A549 (cell line): ENCODE results near the gene ADAMTSL3. TPM values are rescaled to one million over a fixed set of nuclear protein-coding genes. Genes with fewer than 3 reads are reported as not detected.
A peak's percentile ranks its signal among the peaks of the same experiment; 100 is the strongest.

Source experiments
- ATAC-seq, 2 experiments: fragments of 200-7000 bp in 1 of 2; fragments of >200 bp in 1 of 2; cut with Nextera tagmentation in 1 of 2; cut with Tn5 transposase in 1 of 2; 3 replicates each; pipeline versions ENCODE4 v1.8.0 to v1.9.1; 2018 to 2020; ENCODE audit warnings: mild to moderate bottlenecking in 1 of 2, moderate library complexity in 1 of 2
- CTCF ChIA-PET: fragments of 300-600 bp; sonication (Branson Sonifier 250); formaldehyde crosslinking; extraction: SDS; loops from one replicate; lab custom pipeline; 2021; ENCODE audit warnings: antibody characterized with exemption, inconsistent platforms; lab: Yijun Ruan, JAX
- POLR2A ChIA-PET: fragments of 350-600 bp; formaldehyde crosslinking; extraction: SDS; loops from one replicate; lab custom pipeline; 2021; ENCODE audit warnings: antibody characterized with exemption, inconsistent platforms; lab: Yijun Ruan, JAX
- DNase-seq, 2 experiments: peaks; one replicate each; pipeline versions ENCODE4 v3.0.0 to v3.0.0-alpha.2; 2011 to 2016; ENCODE audit warnings: low read depth in 1 of 2, low spot score in 1 of 2
- FAIRE-seq: peaks from 2 replicates; lab custom pipeline; 2011; peaks lifted over from hg19 to GRCh38; lab: Jason Lieb, UNC
- H3K27ac ChIP-seq, 2 experiments: fragments of >200 bp; sonication (Bioruptor Twin); formaldehyde crosslinking; 3 replicates each; pipeline ENCODE4 v1.5.1; 2016 to 2017
- H3K4me1 ChIP-seq: fragments of >200 bp; sonication (Bioruptor Twin); formaldehyde crosslinking; 3 replicates; pipeline ENCODE4 v1.6.1; 2016
- H3K4me2 ChIP-seq: fragments of >200 bp; sonication (Bioruptor Twin); formaldehyde crosslinking; 3 replicates; pipeline ENCODE4 v1.6.1; 2016
- H3K4me3 ChIP-seq: fragments of >200 bp; sonication (Bioruptor Twin); formaldehyde crosslinking; 3 replicates; pipeline ENCODE4 v1.5.1; 2016
- H3K9me3 ChIP-seq: fragments of >200 bp; sonication (Bioruptor Twin); formaldehyde crosslinking; 3 replicates; pipeline ENCODE4 v1.6.1; 2016
- CBX2 ChIP-seq: fragments of 200-600 bp; sonication (generic); IDR thresholded peaks from 2 replicates; pipeline ENCODE4 v1.6.1; 2016; ENCODE audit warnings: low read depth, mild to moderate bottlenecking, borderline replicate concordance
- CBX8 ChIP-seq: fragments of 200-600 bp; sonication (generic); IDR thresholded peaks from 2 replicates; pipeline ENCODE4 v1.6.1; 2016
- CEBPB ChIP-seq, 2 experiments: fragments of >200 bp in 1 of 2; sonication (Bioruptor Twin) in 1 of 2; formaldehyde crosslinking in 1 of 2; IDR thresholded peaks; 2 replicates each; pipeline ENCODE4 v1.6.1; 2012 to 2016
- CHD2 ChIP-seq: fragments of 150-350 bp; IDR thresholded peaks from 2 replicates; pipeline ENCODE4 v1.6.1; 2014; ENCODE audit warnings: low read length; ENCODE audit not compliant: partially characterized antibody
- CHD4 ChIP-seq: fragments of 200-600 bp; sonication (generic); IDR thresholded peaks from 2 replicates; pipeline ENCODE4 v1.6.1; 2016; ENCODE audit warnings: antibody characterized with exemption, mild to moderate bottlenecking, borderline replicate concordance
- EHF ChIP-seq: fragments of 250-450 bp; sonication (Bioruptor Pico); IDR thresholded peaks from 2 replicates; pipeline ENCODE4 v1.5.0; 2020; ENCODE audit warnings: mild to moderate bottlenecking
- EP300 ChIP-seq, 2 experiments: fragments of >200 bp; sonication (Bioruptor Twin); formaldehyde crosslinking; IDR thresholded peaks; 2 replicates in 1 of 2; 3 replicates in 1 of 2; pipeline ENCODE4 v1.6.1; 2016 to 2017
- FOSL2 ChIP-seq, 2 experiments: fragments of 450-650 bp in 1 of 2; fragments of >200 bp in 1 of 2; sonication (Bioruptor Twin) in 1 of 2; formaldehyde crosslinking; IDR thresholded peaks; 2 replicates each; pipeline versions ENCODE4 v1.5.0 to v1.6.1; 2016 to 2020; ENCODE audit warnings: mild to moderate bottlenecking in 1 of 2, moderate library complexity in 1 of 2
- FOXS1 ChIP-seq: fragments of 250-450 bp; sonication (Bioruptor Pico); IDR thresholded peaks from 2 replicates; pipeline ENCODE4 v1.5.0; 2020; ENCODE audit warnings: mild to moderate bottlenecking, moderate library complexity
- HDAC2 ChIP-seq: fragments of 200-600 bp; sonication (generic); IDR thresholded peaks from 2 replicates; pipeline ENCODE4 v1.6.1; 2016
- HES2 ChIP-seq: fragments of >200 bp; sonication (Bioruptor Twin); formaldehyde crosslinking; IDR thresholded peaks from 2 replicates; pipeline ENCODE4 v1.6.1; 2016
- HEYL ChIP-seq: fragments of 250-450 bp; sonication (Bioruptor Pico); IDR thresholded peaks from 2 replicates; pipeline ENCODE4 v1.8.0; 2021; ENCODE audit warnings: mild to moderate bottlenecking, moderate library complexity
- HOXB5 ChIP-seq: fragments of 250-450 bp; sonication (Bioruptor Pico); IDR thresholded peaks from 2 replicates; pipeline ENCODE4 v1.5.0; 2020; ENCODE audit warnings: mild to moderate bottlenecking, moderate library complexity
- JUN ChIP-seq, 2 experiments: fragments of >200 bp; sonication (Bioruptor Twin); formaldehyde crosslinking; IDR thresholded peaks; 2 replicates in 1 of 2; 3 replicates in 1 of 2; pipeline ENCODE4 v1.6.1; 2016 to 2017
- JUNB ChIP-seq: fragments of >200 bp; sonication (Bioruptor Twin); formaldehyde crosslinking; IDR thresholded peaks from 2 replicates; pipeline ENCODE4 v1.6.1; 2016
- KDM1A ChIP-seq: fragments of 200-600 bp; sonication (generic); IDR thresholded peaks from 2 replicates; pipeline ENCODE4 v1.6.1; 2016; ENCODE audit warnings: low read depth, mild to moderate bottlenecking
- KDM5A ChIP-seq: fragments of 200-600 bp; sonication (generic); IDR thresholded peaks from 2 replicates; pipeline ENCODE4 v1.6.1; 2016; ENCODE audit warnings: antibody characterized with exemption, mild to moderate bottlenecking
- MAFK ChIP-seq: fragments of 450-650 bp; IDR thresholded peaks from 2 replicates; pipeline ENCODE4 v1.6.1; 2014; ENCODE audit not compliant: partially characterized antibody
- NPAS2 ChIP-seq: fragments of 250-450 bp; sonication (Bioruptor Pico); IDR thresholded peaks from 2 replicates; pipeline ENCODE4 v1.8.0; 2022; ENCODE audit warnings: mild to moderate bottlenecking, moderate library complexity, borderline replicate concordance
- RAD21 ChIP-seq, 2 experiments: fragments of >200 bp in 1 of 2; sonication (Bioruptor Twin) in 1 of 2; formaldehyde crosslinking in 1 of 2; IDR thresholded peaks in 1 of 2; conservative IDR thresholded peaks in 1 of 2; 2 replicates in 1 of 2; 3 replicates in 1 of 2; pipeline ENCODE4 v1.6.1; 2012 to 2018; ENCODE audit warnings: inconsistent platforms in 1 of 2
- RARB ChIP-seq: fragments of 250-450 bp; sonication (Bioruptor Pico); IDR thresholded peaks from 2 replicates; pipeline ENCODE4 v1.8.0; 2021; ENCODE audit warnings: mild to moderate bottlenecking, moderate library complexity
- RCOR1 ChIP-seq: fragments of 150-350 bp; IDR thresholded peaks from 2 replicates; pipeline ENCODE4 v1.6.1; 2014; ENCODE audit warnings: antibody characterized with exemption, low read length, low read depth
- SREBF2 ChIP-seq: fragments of 450-650 bp; IDR thresholded peaks from 2 replicates; pipeline ENCODE4 v1.6.1; 2014; ENCODE audit warnings: mild to moderate bottlenecking, moderate library complexity
- TFCP2L1 ChIP-seq: fragments of 250-450 bp; sonication (Bioruptor Pico); IDR thresholded peaks from 2 replicates; pipeline ENCODE4 v1.5.0; 2021; ENCODE audit warnings: mild to moderate bottlenecking
- ZFP36 ChIP-seq: fragments of 450-650 bp; IDR thresholded peaks from 2 replicates; pipeline ENCODE4 v1.6.1; 2014; ENCODE audit warnings: borderline replicate concordance; ENCODE audit not compliant: partially characterized antibody
- ZNF302 ChIP-seq: fragments of 250-450 bp; sonication (Bioruptor Pico); IDR thresholded peaks from 2 replicates; pipeline ENCODE4 v1.9.0; 2021; ENCODE audit warnings: inconsistent platforms, mild to moderate bottlenecking, moderate library complexity
- ZSCAN20 ChIP-seq: fragments of 250-450 bp; sonication (Bioruptor Pico); IDR thresholded peaks from 2 replicates; pipeline ENCODE4 v1.8.0; 2022; ENCODE audit warnings: mild to moderate bottlenecking, moderate library complexity
- WGBS: methylation state at CpG from one replicate; pipeline ENCODE4 v1.1.6; 2017; ENCODE audit errors: missing lambda C conversion rate; 5-methylcytosine and 5-hydroxymethylcytosine counted together
- polyA plus RNA-seq, 4 experiments: library from polyadenylated mRNA; depleted of rRNA in 3 of 4; stranded (reverse); fragments of >200 nt; fragmentation: RNase III in 1 of 4; extraction: RNeasy Plus Mini Kit Qiagen cat#74134 plus additional on column Dnase treatment in 1 of 4; gene quantifications; 2 replicates in 3 of 4; 3 replicates in 1 of 4; pipeline ENCODE4 v1.2.3, GENCODE V29; 2011 to 2017
- TF ChIP-seq, protein P1 (sequence below): IDR thresholded peaks from 2 replicates; pipeline ENCODE4 v1.6.1; 2012
- TF ChIP-seq, protein P2 (sequence below): IDR thresholded peaks from 2 replicates; pipeline ENCODE4 v1.6.1; 2012
- TF ChIP-seq, protein P3 (sequence below): fragments of 150-350 bp; IDR thresholded peaks from 2 replicates; pipeline ENCODE4 v1.6.1; 2014; ENCODE audit warnings: low read depth, mild to moderate bottlenecking, low read length

The ADAMTSL3 gene
- polyA plus RNA-seq, 2 of the 4 experiments (the other 2 are of a cell fraction), result 0.22 to 0.25 TPM

DNA sequence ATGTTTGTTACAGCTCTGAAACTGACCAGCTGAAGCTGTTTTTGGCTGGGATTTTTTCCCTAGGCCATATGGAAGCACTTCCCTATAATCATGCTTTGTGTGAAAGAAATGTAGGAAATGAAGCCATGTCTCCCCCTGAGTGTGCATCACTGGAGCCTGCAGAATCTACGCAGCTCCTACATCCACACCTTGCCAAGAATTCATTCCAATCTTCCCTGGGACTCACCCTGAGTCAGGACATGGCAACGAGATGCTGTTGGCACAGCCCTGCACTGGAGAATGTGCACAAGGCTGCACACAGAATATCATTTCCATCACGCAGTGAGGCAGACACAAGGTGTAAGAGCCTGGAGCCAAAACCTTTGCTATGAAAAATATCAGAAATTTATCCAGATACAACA lies 189.5 kb downstream of the ADAMTSL3 start:
- DNase-seq (no peak), ATAC-seq (no peak), FAIRE-seq (no peak)
- WGBS, result 10% methylated on average over 3 of the region's 3 CpGs
- TF ChIP-seq NPAS2 (CRISPR knock-in tag), result no peak
- no peak for TF ChIP-seq JUN (IDR thresholded peaks at IDR 0.05)
- TF ChIP-seq SREBF2, result no peak
- no peak for TF ChIP-seq MAFK
- TF ChIP-seq RAD21 (conservative IDR thresholded peaks at IDR 0.05 in 1 of 2, IDR thresholded peaks at IDR 0.05 in 1 of 2), result no peak
- no peak for TF ChIP-seq ZSCAN20
- TF ChIP-seq FOXS1, result no peak
- TF ChIP-seq, protein P1, sequence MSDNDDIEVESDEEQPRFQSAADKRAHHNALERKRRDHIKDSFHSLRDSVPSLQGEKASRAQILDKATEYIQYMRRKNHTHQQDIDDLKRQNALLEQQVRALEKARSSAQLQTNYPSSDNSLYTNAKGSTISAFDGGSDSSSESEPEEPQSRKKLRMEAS, result no peak
- TF ChIP-seq HES2, result no peak
- TF ChIP-seq HDAC2, result no peak
- no peak for TF ChIP-seq CBX2
- TF ChIP-seq, protein P2, sequence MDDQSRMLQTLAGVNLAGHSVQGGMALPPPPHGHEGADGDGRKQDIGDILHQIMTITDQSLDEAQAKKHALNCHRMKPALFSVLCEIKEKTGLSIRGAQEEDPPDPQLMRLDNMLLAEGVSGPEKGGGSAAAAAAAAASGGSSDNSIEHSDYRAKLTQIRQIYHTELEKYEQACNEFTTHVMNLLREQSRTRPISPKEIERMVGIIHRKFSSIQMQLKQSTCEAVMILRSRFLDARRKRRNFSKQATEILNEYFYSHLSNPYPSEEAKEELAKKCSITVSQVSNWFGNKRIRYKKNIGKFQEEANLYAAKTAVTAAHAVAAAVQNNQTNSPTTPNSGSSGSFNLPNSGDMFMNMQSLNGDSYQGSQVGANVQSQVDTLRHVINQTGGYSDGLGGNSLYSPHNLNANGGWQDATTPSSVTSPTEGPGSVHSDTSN, result no peak
- TF ChIP-seq RARB (CRISPR knock-in tag), result no peak
- TF ChIP-seq HEYL (CRISPR knock-in tag), result no peak
- no peak for TF ChIP-seq ZNF302 (CRISPR knock-in tag)
- Histone ChIP-seq H3K27ac (no peak overlapping the region), H3K4me1 (no peaks in the 10 kb centered on the region), H3K4me3 (no peak overlapping the region), H3K9me3 (no peaks in the 10 kb centered on the region), H3K4me2 (no peak overlapping the region)
- POLR2A ChIA-PET, result no interaction called here
- CTCF ChIA-PET, result interaction anchor here (1.1 kb wide), 1 partner anchor 11 kb away, joined by 3 read pairs; no protein-coding TSS in a partner anchor

- no peak for TF ChIP-seq ZFP36
- TF ChIP-seq CHD4, result no peak
- no peak for TF ChIP-seq CHD2
- TF ChIP-seq, protein P3, sequence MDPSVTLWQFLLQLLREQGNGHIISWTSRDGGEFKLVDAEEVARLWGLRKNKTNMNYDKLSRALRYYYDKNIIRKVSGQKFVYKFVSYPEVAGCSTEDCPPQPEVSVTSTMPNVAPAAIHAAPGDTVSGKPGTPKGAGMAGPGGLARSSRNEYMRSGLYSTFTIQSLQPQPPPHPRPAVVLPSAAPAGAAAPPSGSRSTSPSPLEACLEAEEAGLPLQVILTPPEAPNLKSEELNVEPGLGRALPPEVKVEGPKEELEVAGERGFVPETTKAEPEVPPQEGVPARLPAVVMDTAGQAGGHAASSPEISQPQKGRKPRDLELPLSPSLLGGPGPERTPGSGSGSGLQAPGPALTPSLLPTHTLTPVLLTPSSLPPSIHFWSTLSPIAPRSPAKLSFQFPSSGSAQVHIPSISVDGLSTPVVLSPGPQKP, result no peak
- Histone ChIP-seq H3K4me2 (no peak overlapping the region), H3K4me3 (no peak overlapping the region), H3K27ac (no peak overlapping the region), H3K9me3 (no peaks in the 10 kb centered on the region), H3K4me1 (no peaks in the 10 kb centered on the region)
- 36% methylated on average over 7 of the region's 7 CpGs for WGBS
- FAIRE-seq (no peak), ATAC-seq (no peak), DNase-seq (no peak)
- POLR2A ChIA-PET, result no interaction called here
- CTCF ChIA-PET, result no interaction called here
Measured at GRCh38 chr15:83844742-83845141, 190.8 kb downstream of the ADAMTSL3 start.

- ATAC-seq, result no peak
- TF ChIP-seq CEBPB (IDR thresholded peaks at IDR 0.05), result peak in 1 of 2 experiments; percentile 15; a peak in 1 of 4 replicates
- no peak for TF ChIP-seq ZSCAN20
- ChIA-PET CTCF (no interaction called here), POLR2A (no interaction called here)
- Histone ChIP-seq H3K27ac (no peak overlapping the region), H3K4me1 (no peaks in the 10 kb centered on the region), H3K4me3 (no peak overlapping the region), H3K9me3 (no peaks in the 10 kb centered on the region), H3K4me2 (no peak overlapping the region)
- DNase-seq, result no peak
- 4% methylated on average over 2 of the region's 2 CpGs for WGBS
- FAIRE-seq, result peak; percentile 63
Measured at GRCh38 chr15:83845230-83845629, 191.3 kb downstream of the ADAMTSL3 start.

GRCh38 chr15:83846847-83847246 lies 192.9 kb downstream of the ADAMTSL3 start:
- Histone ChIP-seq H3K4me2 (no peak overlapping the region), H3K4me1 (no peaks in the 10 kb centered on the region), H3K27ac (no peak overlapping the region), H3K4me3 (no peak overlapping the region), H3K9me3 (no peaks in the 10 kb centered on the region)
- 34% methylated on average over 3 of the region's 3 CpGs for WGBS
- no peak for ATAC-seq
- no peak for DNase-seq
- POLR2A ChIA-PET, result no interaction called here
- CTCF ChIA-PET, result interaction anchor here (0.6 to 0.9 kb wide), 2 partner anchors 9 to 74 kb away, joined by 4 to 5 read pairs; no protein-coding TSS in a partner anchor
- FAIRE-seq, result no peak
- no peak for TF ChIP-seq FOSL2 (IDR thresholded peaks at IDR 0.05)
- TF ChIP-seq FOSL2 (CRISPR knock-in tag; IDR thresholded peaks at IDR 0.05), result no peak
- TF ChIP-seq KDM1A, result no peak
- no peak for TF ChIP-seq HES2
- TF ChIP-seq HOXB5 (CRISPR knock-in tag), result no peak
- no peak for TF ChIP-seq EHF (CRISPR knock-in tag)
- TF ChIP-seq CEBPB (IDR thresholded peaks at IDR 0.05), result no peak
- no peak for TF ChIP-seq TFCP2L1
- no peak for TF ChIP-seq KDM5A
- TF ChIP-seq EP300 (IDR thresholded peaks at IDR 0.05), result no peak
- no peak for TF ChIP-seq JUNB
- TF ChIP-seq CBX8, result no peak
- no peak for TF ChIP-seq SREBF2
- no peak for TF ChIP-seq RCOR1
